Measurements from ENCODE around the gene TOR2A. TPM values are rescaled to one million over a fixed set of nuclear protein-coding genes. Genes with fewer than 3 reads are reported as not detected.

Gene TOR2A
- polyA plus RNA-seq, 1 donor (not counting 4 experiments of a cell fraction or from before 2014, with no cell fraction given): 2.3 TPM

DNA sequence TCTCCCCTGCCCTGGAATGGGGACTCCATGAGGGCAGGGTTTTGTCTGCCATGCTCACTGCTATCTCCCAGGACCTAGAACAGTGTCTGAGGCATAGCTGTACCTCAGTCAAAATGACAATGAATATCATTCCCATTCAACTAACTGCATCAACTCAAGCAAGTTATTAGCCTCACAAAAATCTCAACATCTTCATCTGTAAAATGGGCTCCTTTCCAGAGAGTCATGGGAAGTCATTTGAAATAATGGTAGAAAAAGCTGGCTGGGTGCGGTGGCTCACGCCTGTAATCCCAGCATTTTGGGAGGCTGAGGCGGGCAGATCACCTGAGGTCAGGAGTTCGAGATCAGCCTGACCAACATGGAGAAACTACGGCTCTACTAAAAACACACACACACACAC is 34.0 kb upstream of the TOR2A start:
- no peak overlapping the region for H3K4me3 ChIP-seq (ENCODE audit: control insufficient read depth in 2 of 3, extremely low read depth in 1 of 3, insufficient read depth in 2 of 3, low read depth in 1 of 3, low read length in 3 of 3)
- H3K79me2 ChIP-seq (ENCODE audit: control insufficient read depth, insufficient read depth, low read length): no peaks in the 10 kb centered on the region
- no peak overlapping the region for H3K9ac ChIP-seq (ENCODE audit: control insufficient read depth, extremely low read depth, insufficient read depth, low read length)
- H3K36me3 ChIP-seq (ENCODE audit: control insufficient read depth in 2 of 2, extremely low read depth in 1 of 2, insufficient read depth in 2 of 2, low read length in 2 of 2): no peaks in the 10 kb centered on the region
- TF ChIP-seq CTCF (optimal IDR thresholded peaks at IDR 0.05 in 1 of 3, IDR thresholded peaks at IDR 0.05 in 1 of 3, conservative IDR thresholded peaks at IDR 0.05 in 1 of 3; ENCODE audit: extremely low read depth in 1 of 3, insufficient read depth in 2 of 3, low read length in 3 of 3) (no peak), EZH2 (IDR thresholded peaks at IDR 0.05; ENCODE audit: low read length) (no peak)
- H3K4me2 ChIP-seq (ENCODE audit: control insufficient read depth, extremely low read depth, insufficient read depth, low read depth, low read length): no peak overlapping the region
- FAIRE-seq (no peak), DNase-seq (ENCODE audit: low read depth, low spot score) (no peak)
- no peaks in the 10 kb centered on the region for H3K27me3 ChIP-seq (ENCODE audit: control insufficient read depth, extremely low read depth, insufficient read depth, low read length)
- dilution Hi-C loops (cut with MboI; ENCODE audit: extremely low pct_ligation_motif_present, low sequenced_read_pairs): no loop called here
- H4K20me1 ChIP-seq (ENCODE audit: control insufficient read depth, extremely low read depth, insufficient read depth, low read length): no peaks in the 10 kb centered on the region
- H3K27ac ChIP-seq (ENCODE audit: control insufficient read depth, insufficient read depth, low read length): no peak overlapping the region
- no peaks in the 10 kb centered on the region for H3K9me1 ChIP-seq (ENCODE audit: control insufficient read depth, extremely low read depth, insufficient read depth, low read length)
- H3K9me3 ChIP-seq (ENCODE audit: control insufficient read depth, low read depth, low read length): no peaks in the 10 kb centered on the region
- H2AFZ ChIP-seq (ENCODE audit: control insufficient read depth, low read length): no peak overlapping the region
- peaks cover 10% of the 10 kb centered on the region for H3K4me1 ChIP-seq (ENCODE audit: control insufficient read depth, extremely low read depth, insufficient read depth, low read length)

DNA sequence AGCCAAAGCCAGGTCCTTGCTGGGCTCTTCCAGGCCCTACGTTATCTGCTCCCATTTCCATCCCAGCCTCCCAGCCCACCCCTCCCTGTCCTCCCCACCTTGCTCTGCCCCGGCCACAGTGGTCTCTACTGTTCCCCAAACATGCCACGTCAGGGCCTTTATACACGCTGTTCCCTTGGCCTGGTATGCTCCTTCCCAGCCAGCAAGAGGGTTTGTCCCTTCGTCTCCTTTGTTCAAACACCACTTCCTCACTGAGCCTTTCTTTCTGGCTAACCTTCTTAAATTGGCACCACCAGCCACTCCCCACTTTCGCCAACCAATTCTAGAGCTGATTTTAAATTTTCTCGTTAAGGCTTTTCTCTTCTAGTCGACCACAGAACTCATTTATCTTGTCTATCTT is 33.6 kb upstream of the TOR2A start:
- H2AFZ ChIP-seq (ENCODE audit: control insufficient read depth, low read length): no peak overlapping the region
- no peaks in the 10 kb centered on the region for H3K36me3 ChIP-seq (ENCODE audit: control insufficient read depth in 2 of 2, extremely low read depth in 1 of 2, insufficient read depth in 2 of 2, low read length in 2 of 2)
- H3K4me3 ChIP-seq (ENCODE audit: control insufficient read depth in 2 of 3, extremely low read depth in 1 of 3, insufficient read depth in 2 of 3, low read depth in 1 of 3, low read length in 3 of 3): no peak overlapping the region
- H3K27ac ChIP-seq (ENCODE audit: control insufficient read depth, insufficient read depth, low read length): no peak overlapping the region
- peaks cover 10% of the 10 kb centered on the region for H3K4me1 ChIP-seq (ENCODE audit: control insufficient read depth, extremely low read depth, insufficient read depth, low read length)
- H3K4me2 ChIP-seq (ENCODE audit: control insufficient read depth, extremely low read depth, insufficient read depth, low read depth, low read length): no peak overlapping the region
- FAIRE-seq: no peak
- H3K9me1 ChIP-seq (ENCODE audit: control insufficient read depth, extremely low read depth, insufficient read depth, low read length): no peaks in the 10 kb centered on the region
- H3K9me3 ChIP-seq (ENCODE audit: control insufficient read depth, low read depth, low read length): no peaks in the 10 kb centered on the region
- DNase-seq (ENCODE audit: low read depth, low spot score): no peak
- H4K20me1 ChIP-seq (ENCODE audit: control insufficient read depth, extremely low read depth, insufficient read depth, low read length): no peaks in the 10 kb centered on the region
- dilution Hi-C loops (cut with MboI; ENCODE audit: extremely low pct_ligation_motif_present, low sequenced_read_pairs): no loop called here
- no peaks in the 10 kb centered on the region for H3K79me2 ChIP-seq (ENCODE audit: control insufficient read depth, insufficient read depth, low read length)
- H3K27me3 ChIP-seq (ENCODE audit: control insufficient read depth, extremely low read depth, insufficient read depth, low read length): no peaks in the 10 kb centered on the region
- TF ChIP-seq CTCF (optimal IDR thresholded peaks at IDR 0.05 in 1 of 3, IDR thresholded peaks at IDR 0.05 in 1 of 3, conservative IDR thresholded peaks at IDR 0.05 in 1 of 3; ENCODE audit: extremely low read depth in 1 of 3, insufficient read depth in 2 of 3, low read length in 3 of 3) (no peak), EZH2 (IDR thresholded peaks at IDR 0.05; ENCODE audit: low read length) (no peak)
- H3K9ac ChIP-seq (ENCODE audit: control insufficient read depth, extremely low read depth, insufficient read depth, low read length): no peak overlapping the region
